ENCODE data around the gene THSD4.

GRCh38 chr15:71480556-71480955 is 365.3 kb downstream of the THSD4 start:
- TF ChIP-seq CTCF (conservative IDR thresholded peaks at IDR 0.05): no peak
- no peak for TF ChIP-seq EZH2 (IDR thresholded peaks at IDR 0.05; ENCODE audit: low read depth)
